K562 (cell line): ENCODE measurements around the gene PTPRG. TPM values are rescaled to one million over a fixed set of nuclear protein-coding genes. Genes with fewer than 3 reads are reported as not detected.

Experiments used
- ATAC-seq: fragments of 200-7000 bp; cut with Tn5 transposase; 3 replicates; pipeline ENCODE4 v1.9.1; 2020; ENCODE audit warnings: moderate library complexity
- BruUV-seq: library from RNA; stranded (reverse); fragments of 400-500 nt; replicated peaks from 2 replicates; lab custom pipeline; 2021; lab: Mats Ljungman, UMichigan
- CTCF ChIA-PET: fragments of 300-600 bp; formaldehyde crosslinking; extraction: SDS; loops from one replicate; lab custom pipeline; 2021; ENCODE audit warnings: low intra/inter-chr PET ratio; lab: Yijun Ruan, JAX
- POLR2A ChIA-PET: fragments of 300-600, 350-650 bp; sonication (Branson Sonifier 250); formaldehyde crosslinking; extraction: SDS; loops from one replicate; lab custom pipeline; 2021; ENCODE audit warnings: antibody characterized with exemption, inconsistent platforms; lab: Yijun Ruan, JAX
- DNase-seq, 4 experiments: peaks; one replicate each; pipeline versions ENCODE4 v3.0.0 to v3.0.0-alpha.2; 2011 to 2018; ENCODE audit warnings: low spot score in 3 of 4, mixed read lengths in 3 of 4; ENCODE audit errors: extremely low read depth in 1 of 4
- FAIRE-seq: peaks from 2 replicates; lab custom pipeline; 2011; peaks lifted over from hg19 to GRCh38; lab: Jason Lieb, UNC
- H2AFZ ChIP-seq: 2 replicates; pipeline ENCODE4 v1.6.0; 2011; ENCODE audit warnings: low read depth, low read length, control low read depth, inconsistent platforms
- H3K27ac ChIP-seq: fragments of 200-600 bp; 3 replicates; pipeline ENCODE4 v1.8.0; 2011; ENCODE audit warnings: low read depth, mild to moderate bottlenecking, control low read depth, inconsistent platforms, low read length, moderate library complexity, mixed read lengths; ENCODE audit errors: extremely low read depth
- H3K27me3 ChIP-seq, 2 experiments: fragments of 300-600 bp in 1 of 2; 2 replicates in 1 of 2; 3 replicates in 1 of 2; pipeline versions ENCODE4 v1.6.0 to v1.8.0; 2011; ENCODE audit warnings: inconsistent platforms in 2 of 2, low read length in 2 of 2, mild to moderate bottlenecking in 1 of 2, mixed read lengths in 1 of 2, moderate library complexity in 1 of 2; ENCODE audit not compliant: control insufficient read depth in 2 of 2, insufficient read depth in 2 of 2
- H3K36me3 ChIP-seq: fragments of 300-600 bp; 3 replicates; pipeline ENCODE4 v1.8.0; 2011; ENCODE audit warnings: mild to moderate bottlenecking, low read length, inconsistent platforms; ENCODE audit not compliant: control insufficient read depth, insufficient read depth
- H3K4me1 ChIP-seq, 2 experiments: fragments of 200-600 bp in 1 of 2; replicated peaks in 1 of 2; 2 replicates in 1 of 2; 3 replicates in 1 of 2; pipeline versions ENCODE4 v1.5.1 to v1.8.0; 2011; ENCODE audit warnings: inconsistent platforms in 2 of 2, low read length in 2 of 2, mild to moderate bottlenecking in 1 of 2, mixed read lengths in 1 of 2, moderate library complexity in 1 of 2; ENCODE audit not compliant: control insufficient read depth in 2 of 2, insufficient read depth in 2 of 2
- H3K4me2 ChIP-seq: 2 replicates; pipeline ENCODE4 v1.6.1; 2011; ENCODE audit warnings: low read length, control low read depth, inconsistent platforms, mixed read lengths; ENCODE audit not compliant: insufficient read depth
- H3K4me3 ChIP-seq: fragments of 200-600 bp; sonication (generic), shearing (Covaris generic); 2 replicates; pipeline ENCODE4 v1.5.1; 2016; ENCODE audit warnings: control low read depth, inconsistent platforms
- H3K79me2 ChIP-seq: fragments of 200-600 bp; 3 replicates; pipeline ENCODE4 v1.8.0; 2011; ENCODE audit warnings: low read length, inconsistent platforms; ENCODE audit not compliant: control insufficient read depth, insufficient read depth
- H3K9ac ChIP-seq, 2 experiments: 2 replicates each; pipeline versions ENCODE4 v1.6.0 to v1.6.1; 2011; ENCODE audit warnings: low read depth in 2 of 2, low read length in 2 of 2, control low read depth in 1 of 2, inconsistent platforms in 1 of 2, mild to moderate bottlenecking in 1 of 2, mixed read lengths in 1 of 2; ENCODE audit not compliant: insufficient read depth in 1 of 2
- H3K9me1 ChIP-seq: one replicate; pipeline ENCODE4 v1.6.0; 2011; ENCODE audit warnings: inconsistent platforms, mild to moderate bottlenecking, low read length, moderate library complexity; ENCODE audit not compliant: control insufficient read depth, insufficient read depth
- H3K9me3 ChIP-seq: replicated peaks from 2 replicates; pipeline ENCODE4 v1.5.1; 2011; ENCODE audit warnings: low read depth, low read length, inconsistent platforms; ENCODE audit not compliant: control insufficient read depth, insufficient read depth
- H4K20me1 ChIP-seq: replicated peaks from 2 replicates; pipeline ENCODE4 v1.6.1; 2011; ENCODE audit warnings: low read length, inconsistent platforms, mixed read lengths; ENCODE audit not compliant: control insufficient read depth, insufficient read depth
- BRF1 ChIP-seq: IDR thresholded peaks from 3 replicates; pipeline ENCODE4 v1.6.1; 2011; ENCODE audit warnings: borderline replicate concordance, mild to moderate bottlenecking; ENCODE audit not compliant: insufficient read length; ENCODE audit errors: extremely low read depth
- DLX4 ChIP-seq: fragments of 250-450 bp; sonication (Bioruptor Pico); IDR thresholded peaks from 2 replicates; pipeline ENCODE4 v1.6.1; 2021; ENCODE audit warnings: mild to moderate bottlenecking
- HDAC6 ChIP-seq: IDR thresholded peaks from 2 replicates; pipeline ENCODE4 v1.6.1; 2012; ENCODE audit warnings: low read depth, mild to moderate bottlenecking, control low read depth, inconsistent platforms, low read length, moderate library complexity
- KDM4B ChIP-seq, 2 experiments: fragments of 450-650 bp in 1 of 2; sonication (generic) in 1 of 2; IDR thresholded peaks; 2 replicates each; pipeline ENCODE4 v1.6.1; 2016 to 2017; ENCODE audit warnings: borderline replicate concordance in 2 of 2, antibody characterized with exemption in 1 of 2, low read depth in 1 of 2, mild to moderate bottlenecking in 1 of 2
- SIN3B ChIP-seq: fragments of 450-650 bp; IDR thresholded peaks from 2 replicates; pipeline ENCODE4 v1.6.1; 2017; ENCODE audit warnings: low read depth, mild to moderate bottlenecking, moderate library complexity
- SRSF7 ChIP-seq: fragments of 200-400 bp; formaldehyde crosslinking; optimal IDR thresholded peaks from 2 replicates; pipeline ENCODE3; 2017; ENCODE audit warnings: mild to moderate bottlenecking, low read depth, low read length
- TBL1XR1 ChIP-seq, 2 experiments: IDR thresholded peaks; 2 replicates each; pipeline ENCODE4 v1.6.1; 2012; ENCODE audit warnings: improper control_type of control experiment in 2 of 2, low read length in 2 of 2, mild to moderate bottlenecking in 1 of 2
- ZNF143 ChIP-seq: sonication (generic); formaldehyde crosslinking; IDR thresholded peaks from 2 replicates; pipeline ENCODE4 v1.9.0; 2022; ENCODE audit warnings: mild to moderate bottlenecking, missing genetic modification reagents
- WGBS: fragments of 100-300 bp; shearing (Covaris generic); methylation state at CpG from one replicate; pipeline ENCODE4 v1.1.6; 2016; ENCODE audit warnings: low coverage, mixed read lengths; ENCODE audit not compliant: insufficient coverage; ENCODE audit errors: missing lambda C conversion rate; 5-methylcytosine and 5-hydroxymethylcytosine counted together
- in situ Hi-C: fragments of 300-500 bp; cut with MboI; formaldehyde crosslinking; loops from 4 replicates; pipeline ENCODE4 v1.15.0; 2018; ENCODE audit warnings: inconsistent platforms, mixed read lengths
- intact Hi-C: fragments of 100-400 bp; cut with micrococcal nuclease; formaldehyde crosslinking; loops from 2 replicates; pipeline ENCODE4 v1.14.2; 2022
- polyA plus RNA-seq, 8 experiments: library from polyadenylated mRNA; depleted of rRNA in 4 of 8; stranded (reverse) in 5 of 8; unstranded in 3 of 8; fragments of >200 nt; fragmentation: Nextera tagmentation in 2 of 8; fragmentation: Illumina TruSeq in 1 of 8; extraction: Ambion mirVana in 2 of 8; extraction: Trizol in 1 of 8; gene quantifications; 2 replicates each; pipeline versions ENCODE4 v1.2.1 to v1.2.3, GENCODE V29; 2011 to 2014; ENCODE audit warnings: inconsistent platforms in 1 of 8, missing spikeins in 1 of 8
- total RNA-seq, 7 experiments: library from RNA; depleted of rRNA in 6 of 7; stranded (reverse); fragments of >200 nt in 6 of 7; fragmentation: Illumina TruSeq in 2 of 7; extraction: Trizol in 2 of 7; gene quantifications; 2 replicates each; pipeline versions ENCODE4 v1.2.1 to v1.2.3, GENCODE V29; 2011 to 2021; ENCODE audit warnings: low replicate concordance in 1 of 7
- TF ChIP-seq, protein P1 (sequence below): fragments of 450-650 bp; IDR thresholded peaks from 2 replicates; pipeline ENCODE4 v1.6.1; 2016; ENCODE audit warnings: low read depth
- TF ChIP-seq, protein P2 (sequence below): fragments of 250-450 bp; sonication (Bioruptor Pico); IDR thresholded peaks from 2 replicates; pipeline ENCODE4 v1.8.0; 2022; ENCODE audit warnings: inconsistent platforms, mild to moderate bottlenecking, moderate library complexity, borderline replicate concordance

Gene PTPRG
- total and polyA plus RNA-seq, 9 of the 15 experiments (the other 6 are each of a cell fraction or from before 2014, with no cell fraction given) = 0.16 TPM; not detected in 8

DNA sequence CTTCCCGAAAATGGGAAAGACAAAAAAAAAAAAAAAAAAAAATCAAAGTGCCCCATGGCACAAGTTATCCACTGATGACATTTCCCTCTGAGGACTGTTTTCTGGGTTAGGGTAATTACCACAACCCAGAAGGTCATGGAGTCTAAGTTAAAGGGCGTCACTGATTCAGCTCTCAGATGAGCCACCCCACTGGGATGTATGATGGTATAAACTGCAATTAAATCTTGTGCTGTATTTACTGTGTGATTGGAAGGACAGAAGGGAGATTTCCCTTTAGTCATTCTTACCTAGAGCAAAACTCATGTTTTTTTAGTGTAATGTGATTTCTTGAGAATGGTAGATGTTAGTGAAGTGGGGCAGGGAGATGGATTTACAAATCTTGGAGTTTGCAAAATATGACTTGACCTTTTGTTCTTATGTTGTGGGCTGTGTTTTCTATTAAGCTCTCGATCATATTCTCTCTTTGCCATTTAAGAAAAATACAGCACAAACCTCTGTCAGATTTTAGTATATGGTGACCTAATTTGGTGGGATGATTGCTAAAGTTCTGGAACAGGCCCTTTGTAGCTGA is 244.2 kb downstream of the PTPRG start:
- Histone ChIP-seq H3K4me2 (no peak overlapping the region), H3K9ac (no peak overlapping the region), H3K27ac (no peak overlapping the region), H3K4me3 (no peak overlapping the region), H3K9me3 (no peaks in the 10 kb centered on the region), H3K79me2 (no peaks in the 10 kb centered on the region), H3K27me3 (no peaks in the 10 kb centered on the region), H3K9me1 (no peaks in the 10 kb centered on the region), H3K36me3 (no peaks in the 10 kb centered on the region), H4K20me1 (no peaks in the 10 kb centered on the region), H2AFZ (no peak overlapping the region), H3K4me1 (no peaks in the 10 kb centered on the region)
- FAIRE-seq (no peak), DNase-seq (no peak), ATAC-seq (no peak)
- CTCF ChIA-PET = no interaction called here
- intact Hi-C loops (no loop called here), in situ Hi-C loops (no loop called here)
- POLR2A ChIA-PET = no interaction called here
- TF ChIP-seq TBL1XR1 (IDR thresholded peaks at IDR 0.05; ENCODE audit: low read length in 2 of 2) (no peak), KDM4B (IDR thresholded peaks at IDR 0.05; ENCODE audit: borderline replicate concordance in 2 of 2, low read depth in 1 of 2) (no peak), BRF1 (no peak), ZNF143 (CRISPR knock-in tag) (no peak), SRSF7 (no peak), SIN3B (no peak), HDAC6 (no peak), DLX4 (CRISPR knock-in tag) (no peak)
- TF ChIP-seq, protein P1, sequence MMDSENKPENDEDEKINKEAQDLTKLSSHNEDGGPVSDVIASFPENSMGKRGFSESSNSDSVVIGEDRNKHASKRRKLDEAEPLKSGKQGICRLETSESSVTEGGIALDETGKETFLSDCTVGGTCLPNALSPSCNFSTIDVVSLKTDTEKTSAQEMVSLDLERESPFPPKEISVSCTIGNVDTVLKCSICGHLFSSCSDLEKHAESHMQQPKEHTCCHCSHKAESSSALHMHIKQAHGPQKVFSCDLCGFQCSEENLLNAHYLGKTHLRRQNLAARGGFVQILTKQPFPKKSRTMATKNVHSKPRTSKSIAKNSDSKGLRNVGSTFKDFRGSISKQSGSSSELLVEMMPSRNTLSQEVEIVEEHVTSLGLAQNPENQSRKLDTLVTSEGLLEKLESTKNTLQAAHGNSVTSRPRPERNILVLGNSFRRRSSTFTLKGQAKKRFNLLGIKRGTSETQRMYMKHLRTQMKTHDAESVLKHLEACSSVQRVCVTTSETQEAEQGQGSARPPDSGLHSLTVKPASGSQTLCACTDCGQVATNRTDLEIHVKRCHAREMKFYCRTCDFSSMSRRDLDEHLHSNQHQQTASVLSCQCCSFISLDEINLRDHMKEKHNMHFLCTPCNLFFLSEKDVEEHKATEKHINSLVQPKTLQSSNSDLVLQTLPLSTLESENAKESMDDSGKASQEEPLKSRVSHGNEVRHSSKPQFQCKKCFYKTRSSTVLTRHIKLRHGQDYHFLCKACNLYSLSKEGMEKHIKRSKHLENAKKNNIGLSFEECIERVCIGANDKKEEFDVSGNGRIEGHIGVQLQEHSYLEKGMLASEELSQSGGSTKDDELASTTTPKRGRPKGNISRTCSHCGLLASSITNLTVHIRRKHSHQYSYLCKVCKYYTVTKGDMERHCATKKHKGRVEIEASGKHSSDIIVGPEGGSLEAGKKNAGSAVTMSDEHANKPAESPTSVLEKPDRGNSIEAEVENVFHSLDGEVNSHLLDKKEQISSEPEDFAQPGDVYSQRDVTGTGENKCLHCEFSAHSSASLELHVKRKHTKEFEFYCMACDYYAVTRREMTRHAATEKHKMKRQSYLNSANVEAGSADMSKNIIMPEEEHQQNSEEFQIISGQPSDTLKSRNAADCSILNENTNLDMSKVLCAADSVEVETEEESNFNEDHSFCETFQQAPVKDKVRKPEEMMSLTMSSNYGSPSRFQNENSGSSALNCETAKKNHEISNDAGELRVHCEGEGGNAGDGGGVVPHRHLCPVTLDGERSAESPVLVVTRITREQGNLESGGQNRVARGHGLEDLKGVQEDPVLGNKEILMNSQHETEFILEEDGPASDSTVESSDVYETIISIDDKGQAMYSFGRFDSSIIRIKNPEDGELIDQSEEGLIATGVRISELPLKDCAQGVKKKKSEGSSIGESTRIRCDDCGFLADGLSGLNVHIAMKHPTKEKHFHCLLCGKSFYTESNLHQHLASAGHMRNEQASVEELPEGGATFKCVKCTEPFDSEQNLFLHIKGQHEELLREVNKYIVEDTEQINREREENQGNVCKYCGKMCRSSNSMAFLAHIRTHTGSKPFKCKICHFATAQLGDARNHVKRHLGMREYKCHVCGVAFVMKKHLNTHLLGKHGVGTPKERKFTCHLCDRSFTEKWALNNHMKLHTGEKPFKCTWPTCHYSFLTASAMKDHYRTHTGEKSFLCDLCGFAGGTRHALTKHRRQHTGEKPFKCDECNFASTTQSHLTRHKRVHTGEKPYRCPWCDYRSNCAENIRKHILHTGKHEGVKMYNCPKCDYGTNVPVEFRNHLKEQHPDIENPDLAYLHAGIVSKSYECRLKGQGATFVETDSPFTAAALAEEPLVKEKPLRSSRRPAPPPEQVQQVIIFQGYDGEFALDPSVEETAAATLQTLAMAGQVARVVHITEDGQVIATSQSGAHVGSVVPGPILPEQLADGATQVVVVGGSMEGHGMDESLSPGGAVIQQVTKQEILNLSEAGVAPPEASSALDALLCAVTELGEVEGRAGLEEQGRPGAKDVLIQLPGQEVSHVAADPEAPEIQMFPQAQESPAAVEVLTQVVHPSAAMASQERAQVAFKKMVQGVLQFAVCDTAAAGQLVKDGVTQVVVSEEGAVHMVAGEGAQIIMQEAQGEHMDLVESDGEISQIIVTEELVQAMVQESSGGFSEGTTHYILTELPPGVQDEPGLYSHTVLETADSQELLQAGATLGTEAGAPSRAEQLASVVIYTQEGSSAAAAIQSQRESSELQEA = no peak
- TF ChIP-seq, protein P2, sequence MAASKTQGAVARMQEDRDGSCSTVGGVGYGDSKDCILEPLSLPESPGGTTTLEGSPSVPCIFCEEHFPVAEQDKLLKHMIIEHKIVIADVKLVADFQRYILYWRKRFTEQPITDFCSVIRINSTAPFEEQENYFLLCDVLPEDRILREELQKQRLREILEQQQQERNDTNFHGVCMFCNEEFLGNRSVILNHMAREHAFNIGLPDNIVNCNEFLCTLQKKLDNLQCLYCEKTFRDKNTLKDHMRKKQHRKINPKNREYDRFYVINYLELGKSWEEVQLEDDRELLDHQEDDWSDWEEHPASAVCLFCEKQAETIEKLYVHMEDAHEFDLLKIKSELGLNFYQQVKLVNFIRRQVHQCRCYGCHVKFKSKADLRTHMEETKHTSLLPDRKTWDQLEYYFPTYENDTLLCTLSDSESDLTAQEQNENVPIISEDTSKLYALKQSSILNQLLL (CRISPR knock-in tag) = no peak
- no TSS peak for BruUV-seq
- 0% methylated on average over 2 of the region's 3 CpGs for WGBS
